Right ventricle myocardium superior (tissue), 1 donor: ENCODE measurements around the gene TBKBP1. TPM values are rescaled to one million over a fixed set of nuclear protein-coding genes. Genes with fewer than 3 reads are reported as not detected.
A peak's percentile ranks its signal among the peaks of the same experiment; 100 is the strongest.
"Not testable (repeated sequence)": the region's sequence is repeated elsewhere in the genome, so short reads cannot be mapped to it uniquely, and the experiment has no call there.

Source experiments
- ATAC-seq: fragments of 200-7000 bp; cut with Tn5 transposase; one replicate; pipeline ENCODE4 v1.9.1; 2020; ENCODE audit warnings: mild to moderate bottlenecking; ENCODE audit not compliant: poor library complexity
- DNase-seq: peaks from one replicate; pipeline ENCODE4 v3.0.0-alpha.2; 2020
- intact Hi-C: fragments of 100-400 bp; cut with DNase I; formaldehyde crosslinking; loops from one replicate; pipeline ENCODE4 v1.11.2; 2022
- total RNA-seq: library from RNA; stranded (reverse); fragmentation: NEBNext Ultra II Directional; extraction: Animal tissue kit (Norgen Biotek cat#: 25700); gene quantifications from one replicate; pipeline ENCODE4 v1.2.1, GENCODE V29; 2021
- donor health status: DM: no; HTN: yes; CAD: no; lungs with severe emphysema.

TBKBP1 gene
- total RNA-seq, 1 donor from 2014 or later = 16.3 TPM

- intact Hi-C loops = no loop called here
- ATAC-seq = peak; percentile 38
- no peak for DNase-seq
Observed at GRCh38 chr17:47675380-47676198, 18.4 kb upstream of the TBKBP1 start.

DNA sequence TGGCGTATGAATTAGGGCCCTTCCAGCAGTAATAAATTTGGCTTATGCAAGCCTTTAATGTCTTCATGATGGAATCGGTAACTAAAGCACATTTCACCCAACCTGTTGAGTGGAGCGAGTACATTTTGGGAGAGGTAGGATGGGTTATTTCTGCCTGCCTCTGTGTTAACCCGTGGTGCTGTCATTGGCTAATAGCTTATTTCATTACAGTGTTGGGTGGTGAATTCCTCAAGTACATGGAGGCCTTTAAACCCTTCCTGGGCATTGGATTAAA lies 17.8 kb upstream of the TBKBP1 start:
- ATAC-seq = no peak
- intact Hi-C loops = no loop called here
- no peak for DNase-seq

GRCh38 chr17:47676510-47677165 lies 17.3 kb upstream of the TBKBP1 start:
- no peak for DNase-seq
- ATAC-seq = no peak
- intact Hi-C loops = no loop called here

DNA sequence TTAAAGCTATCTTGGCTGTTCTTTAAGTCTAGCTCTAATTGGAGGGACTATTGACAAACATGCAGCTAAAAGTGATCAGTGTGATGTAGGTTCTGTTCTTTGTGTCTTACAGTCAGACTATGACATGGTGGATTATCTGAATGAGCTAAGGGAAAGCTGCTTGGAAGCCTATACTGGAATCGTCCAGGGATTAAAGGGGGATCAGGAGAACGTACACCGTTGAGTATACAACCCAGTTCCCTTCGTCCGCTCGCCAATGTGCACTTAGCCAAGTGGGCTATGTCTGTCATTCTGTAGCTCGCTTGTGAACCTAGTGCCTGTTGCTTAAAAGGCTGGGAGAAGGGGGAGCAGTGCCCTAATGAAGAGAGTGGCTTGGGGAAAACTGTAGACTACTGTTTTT lies 15.8 kb upstream of the TBKBP1 start:
- intact Hi-C loops = no loop called here
- ATAC-seq = no peak
- no peak for DNase-seq

DNA sequence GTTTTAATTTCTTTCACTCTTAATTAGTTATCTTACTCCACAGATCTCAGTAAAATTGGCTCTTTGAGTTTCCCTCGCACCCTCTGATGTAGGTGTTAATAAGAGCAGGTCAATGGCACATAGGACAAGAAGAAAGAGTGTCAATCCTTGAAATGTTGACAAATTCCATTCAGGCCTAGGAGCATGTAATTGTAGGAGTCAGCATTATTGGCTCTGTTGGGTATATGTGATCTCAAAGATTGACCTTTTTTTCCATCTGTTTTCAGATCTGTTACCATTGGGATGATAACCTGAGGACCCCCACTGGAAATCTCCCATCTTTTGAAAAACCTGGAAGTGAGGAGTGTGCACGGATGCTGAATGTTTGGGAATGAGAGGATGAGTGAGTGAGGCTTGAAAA lies 11.8 kb upstream of the TBKBP1 start:
- intact Hi-C loops = no loop called here
- no peak for DNase-seq

GRCh38 chr17:47682727-47683126 lies 11.2 kb upstream of the TBKBP1 start:
- ATAC-seq, intact Hi-C loops, DNase-seq: not testable (repeated sequence)

More for the DNA sequence above, 11.8 kb upstream of the TBKBP1 start:
- no peak for ATAC-seq

- no peak for ATAC-seq
- intact Hi-C loops = no loop called here
- DNase-seq = no peak
Observed at GRCh38 chr17:47684025-47684424, 9.9 kb upstream of the TBKBP1 start.

GRCh38 chr17:47684535-47685193 lies 9.3 kb upstream of the TBKBP1 start:
- ATAC-seq (no peak), DNase-seq (no peak)
- intact Hi-C loops = no loop called here

GRCh38 chr17:47685556-47686275 lies 8.2 kb upstream of the TBKBP1 start:
- no peak for ATAC-seq

GRCh38 chr17:47686276-47686635 lies 7.7 kb upstream of the TBKBP1 start:
- ATAC-seq = no peak
- DNase-seq = no peak
- intact Hi-C loops = no loop called here

More at GRCh38 chr17:47685556-47686275, 8.2 kb upstream of the TBKBP1 start:
- DNase-seq = no peak
- intact Hi-C loops = no loop called here

DNA sequence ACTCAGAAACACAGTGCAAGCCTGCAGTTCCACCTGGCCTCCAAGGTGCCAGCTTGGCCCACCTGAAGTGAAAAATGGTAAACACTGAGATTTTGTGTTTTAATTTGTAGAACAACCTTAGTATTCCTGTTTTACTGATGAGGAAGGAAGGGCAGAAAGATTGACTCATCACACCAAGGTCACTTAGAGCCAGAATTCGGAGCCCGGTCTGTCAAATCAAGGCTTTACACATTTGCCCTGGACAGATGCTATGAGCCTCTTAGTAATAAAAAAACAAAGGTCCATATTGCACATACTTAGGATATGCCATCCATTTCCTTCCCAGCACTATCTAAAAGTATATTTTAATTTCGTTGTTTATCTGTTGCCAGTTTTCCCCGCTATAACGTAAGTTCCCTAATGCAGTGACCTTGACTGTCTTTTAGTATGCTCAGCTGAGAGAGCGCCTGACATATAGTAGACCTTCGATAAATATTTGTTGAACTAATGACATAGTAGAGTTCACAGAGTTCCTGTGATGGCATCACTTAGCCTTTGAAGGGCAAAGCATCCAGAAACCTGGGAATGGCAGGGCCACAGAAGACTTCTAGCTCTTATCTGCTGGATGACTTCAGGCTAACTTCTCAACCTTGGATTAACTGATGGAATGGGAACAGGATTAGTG lies 7.2 kb upstream of the TBKBP1 start:
- intact Hi-C loops = no loop called here
- no peak for ATAC-seq
- no peak for DNase-seq

GRCh38 chr17:47687328-47687690 lies 6.7 kb upstream of the TBKBP1 start:
- ATAC-seq (no peak), DNase-seq (no peak)
- intact Hi-C loops = no loop called here

DNA sequence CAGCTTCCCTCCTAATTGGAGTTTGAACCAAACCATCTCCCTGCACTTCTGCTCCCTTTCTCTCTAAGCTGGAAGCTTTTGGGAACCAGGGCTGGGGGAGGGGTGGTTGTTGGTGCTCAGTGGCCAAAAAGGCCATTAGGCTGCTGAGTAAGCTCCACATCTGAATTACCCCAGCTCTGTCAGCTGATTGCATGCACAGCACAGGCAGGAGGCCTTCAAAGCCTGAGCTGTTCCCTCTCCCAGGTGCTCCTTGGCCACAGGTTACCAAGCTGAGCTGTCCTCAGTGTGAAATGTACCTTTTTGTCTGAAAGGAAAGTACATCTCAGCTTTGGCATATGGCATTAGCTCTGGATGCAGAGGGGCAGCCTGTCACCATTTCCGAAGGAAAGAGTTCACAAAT lies 6.2 kb upstream of the TBKBP1 start:
- ATAC-seq (peak; percentile 34), DNase-seq (no peak)
- intact Hi-C loops = no loop called here

DNA sequence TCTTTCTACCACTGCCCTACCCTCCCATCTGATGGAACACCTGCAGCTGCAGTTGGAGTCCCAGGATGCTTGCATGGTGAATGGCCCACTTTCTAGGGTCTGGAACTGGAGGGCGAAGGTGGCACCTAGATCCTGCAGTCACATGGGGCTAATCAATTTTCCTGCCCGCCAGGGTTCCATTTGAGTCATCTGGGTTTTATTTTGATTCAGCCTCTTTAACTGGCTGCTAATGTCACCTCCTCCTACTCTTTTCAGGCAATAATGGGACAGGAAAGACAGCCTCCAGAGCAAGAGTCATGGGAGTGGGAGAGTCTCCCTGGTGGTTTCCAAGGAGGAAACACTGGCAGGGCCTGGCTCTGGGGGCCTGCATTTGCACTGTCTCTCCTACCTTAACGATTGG lies 3.8 kb upstream of the TBKBP1 start:
- intact Hi-C loops = no loop called here
- ATAC-seq = no peak

DNA sequence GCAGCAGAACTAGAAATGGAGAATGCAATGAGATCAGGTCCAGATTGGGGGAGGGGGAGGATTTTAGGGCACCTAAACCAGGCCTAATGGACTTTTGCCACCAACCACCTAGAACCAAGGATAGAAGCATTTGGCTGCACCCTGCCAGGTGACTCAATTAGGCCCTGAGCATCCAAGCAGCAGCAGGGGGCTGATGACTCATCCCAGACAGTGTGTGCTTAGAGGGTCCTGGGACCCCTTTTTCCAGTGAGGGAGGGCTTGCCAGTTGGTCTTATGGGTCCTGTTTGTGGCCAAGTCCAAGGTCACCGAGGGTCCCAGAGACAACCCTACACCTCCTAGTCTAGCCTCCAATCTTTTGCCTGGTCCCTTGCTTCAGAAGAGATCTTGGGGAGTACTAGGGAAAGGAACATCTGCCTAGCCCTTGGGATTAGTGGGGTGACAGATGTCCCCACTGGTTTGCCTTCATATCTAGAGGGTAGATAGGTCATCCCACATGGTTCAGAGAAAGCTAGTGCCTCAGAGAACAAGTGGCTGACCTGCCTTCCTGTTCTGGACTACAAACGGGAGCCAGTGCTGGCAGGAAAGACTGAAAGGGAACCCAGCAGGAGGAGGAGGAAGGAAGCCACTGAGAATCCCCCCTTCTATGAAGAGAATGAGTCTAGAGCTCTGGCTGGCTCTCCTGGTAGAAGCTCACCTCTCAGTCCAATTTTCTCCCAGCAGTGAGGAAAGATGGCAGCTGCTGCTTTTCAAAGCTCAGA lies 1.6 kb upstream of the TBKBP1 start:
- intact Hi-C loops = no loop called here
- ATAC-seq = no peak
- DNase-seq = no peak

More for the DNA sequence above, 3.8 kb upstream of the TBKBP1 start:
- DNase-seq = no peak

GRCh38 chr17:47692895-47693730 lies 848 bp upstream of the TBKBP1 start:
- DNase-seq (no peak), ATAC-seq (no peak)
- intact Hi-C loops = no loop called here

- intact Hi-C loops = no loop called here
- peak; percentile 87 for DNase-seq
- peak; percentile 77 for ATAC-seq
Observed at GRCh38 chr17:47694581-47695428, 844 bp downstream of the TBKBP1 start.
